NCI-H226 (cell line): Measurements from ENCODE around the gene PSG3.
"Not testable (repeated sequence)": the region's sequence is repeated elsewhere in the genome, so short reads cannot be mapped to it uniquely, and the experiment has no call there.

Source experiments
- DNase-seq: peaks from one replicate; pipeline ENCODE4 v3.0.0-alpha.2; 2015

The PSG3 gene

GRCh38 chr19:42693760-42694350 is 46.4 kb downstream of the PSG3 start:
- peak; percentile 25 for DNase-seq

- no peak for DNase-seq
These were observed 56.3 kb downstream of the PSG3 start for GRCh38 chr19:42683917-42684513.

- DNase-seq, result not testable (repeated sequence)
These were observed 64.0 kb downstream of the PSG3 start for GRCh38 chr19:42676326-42676725.

DNA sequence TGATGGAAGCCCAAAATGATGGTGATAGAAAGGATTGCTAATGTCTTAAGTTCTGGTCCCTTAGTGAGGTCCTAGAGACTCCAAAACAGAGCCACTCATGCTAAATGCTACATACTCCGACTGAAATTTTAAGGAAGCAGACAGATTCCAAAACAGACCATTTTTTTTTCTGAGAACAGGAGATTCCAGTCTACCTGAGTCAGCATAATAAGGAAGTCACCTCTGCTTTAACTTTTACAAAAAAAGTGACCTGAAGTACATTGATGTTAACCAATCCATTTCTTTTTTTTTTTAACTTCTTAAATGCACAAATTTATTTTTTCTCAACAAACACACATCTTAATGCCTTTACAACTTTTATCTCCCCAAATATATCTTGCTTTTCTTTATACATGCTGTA is 65.7 kb downstream of the PSG3 start:
- not testable (repeated sequence) for DNase-seq
